H1 (cell line): ENCODE results near the gene VPS13C.

ENCODE experiments used
- MAFK ChIP-seq: IDR thresholded peaks from 2 replicates; pipeline ENCODE4 v1.6.1; 2012; ENCODE audit warnings: low read depth, mild to moderate bottlenecking, improper control_type of control experiment, low read length
- POLR2A ChIP-seq, 2 experiments: IDR thresholded peaks; 1 replicate in 1 of 2; 2 replicates in 1 of 2; pipeline ENCODE4 v1.6.1; 2011; ENCODE audit warnings: low read depth in 2 of 2, low read length in 2 of 2, mild to moderate bottlenecking in 2 of 2; ENCODE audit errors: control extremely low read depth in 1 of 2
- TF ChIP-seq, protein P1 (sequence below), 3 experiments: IDR thresholded peaks; 1 replicate in 2 of 3; 2 replicates in 1 of 3; pipeline versions ENCODE4 v1.5.1 to v1.6.1; 2011; ENCODE audit warnings: low read length in 3 of 3, mild to moderate bottlenecking in 3 of 3, inconsistent platforms in 2 of 3, low read depth in 1 of 3, moderate library complexity in 1 of 3; ENCODE audit not compliant: insufficient read depth in 1 of 3; ENCODE audit errors: control extremely low read depth in 1 of 3

DNA sequence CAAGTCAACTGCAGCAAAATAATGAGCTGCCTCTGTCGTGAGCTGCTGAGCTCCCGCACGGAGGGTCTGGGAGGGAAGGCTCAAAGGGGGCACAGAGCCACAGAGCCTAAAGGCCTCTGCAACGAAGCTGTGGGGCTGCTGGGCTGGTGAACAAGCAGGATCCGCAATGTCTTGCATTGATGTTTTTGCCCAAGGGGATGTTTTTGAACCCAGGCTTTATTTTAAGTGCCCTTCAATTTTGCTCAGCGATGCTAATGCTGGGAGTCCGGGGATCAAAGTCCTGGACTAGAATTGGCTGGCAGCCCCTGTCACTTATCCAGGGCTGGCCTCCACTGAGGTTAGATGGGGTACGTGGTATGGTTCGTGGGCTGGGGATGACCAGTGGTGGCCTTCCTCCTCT is 240.0 kb downstream of the VPS13C start:
- TF ChIP-seq POLR2A (IDR thresholded peaks at IDR 0.05; ENCODE audit: control extremely low read depth in 1 of 2, low read depth in 2 of 2, low read length in 2 of 2) (no peak), MAFK (no peak)
- TF ChIP-seq, protein P1, sequence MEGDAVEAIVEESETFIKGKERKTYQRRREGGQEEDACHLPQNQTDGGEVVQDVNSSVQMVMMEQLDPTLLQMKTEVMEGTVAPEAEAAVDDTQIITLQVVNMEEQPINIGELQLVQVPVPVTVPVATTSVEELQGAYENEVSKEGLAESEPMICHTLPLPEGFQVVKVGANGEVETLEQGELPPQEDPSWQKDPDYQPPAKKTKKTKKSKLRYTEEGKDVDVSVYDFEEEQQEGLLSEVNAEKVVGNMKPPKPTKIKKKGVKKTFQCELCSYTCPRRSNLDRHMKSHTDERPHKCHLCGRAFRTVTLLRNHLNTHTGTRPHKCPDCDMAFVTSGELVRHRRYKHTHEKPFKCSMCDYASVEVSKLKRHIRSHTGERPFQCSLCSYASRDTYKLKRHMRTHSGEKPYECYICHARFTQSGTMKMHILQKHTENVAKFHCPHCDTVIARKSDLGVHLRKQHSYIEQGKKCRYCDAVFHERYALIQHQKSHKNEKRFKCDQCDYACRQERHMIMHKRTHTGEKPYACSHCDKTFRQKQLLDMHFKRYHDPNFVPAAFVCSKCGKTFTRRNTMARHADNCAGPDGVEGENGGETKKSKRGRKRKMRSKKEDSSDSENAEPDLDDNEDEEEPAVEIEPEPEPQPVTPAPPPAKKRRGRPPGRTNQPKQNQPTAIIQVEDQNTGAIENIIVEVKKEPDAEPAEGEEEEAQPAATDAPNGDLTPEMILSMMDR (IDR thresholded peaks at IDR 0.05; ENCODE audit: control extremely low read depth in 1 of 3, insufficient read depth in 1 of 3, low read depth in 1 of 3, low read length in 3 of 3), result no peak
